Stimulated activated CD8-positive, alpha-beta memory T cell treated with anti-CD3 and anti-CD28 coated beads, Interleukin-4, amount 100 ng/mL, for 4 hours (primary cell): Measurements from ENCODE around the gene PAQR4.
"Not testable (repeated sequence)": the region's sequence is repeated elsewhere in the genome, so short reads cannot be mapped to it uniquely, and the experiment has no call there.

Experiments used
- DNase-seq, 2 donors: peaks; one replicate each; pipeline ENCODE4 v3.0.0-alpha.2; 2020; ENCODE audit warnings: low read depth in 2 of 2, low spot score in 1 of 2

The PAQR4 gene

DNA sequence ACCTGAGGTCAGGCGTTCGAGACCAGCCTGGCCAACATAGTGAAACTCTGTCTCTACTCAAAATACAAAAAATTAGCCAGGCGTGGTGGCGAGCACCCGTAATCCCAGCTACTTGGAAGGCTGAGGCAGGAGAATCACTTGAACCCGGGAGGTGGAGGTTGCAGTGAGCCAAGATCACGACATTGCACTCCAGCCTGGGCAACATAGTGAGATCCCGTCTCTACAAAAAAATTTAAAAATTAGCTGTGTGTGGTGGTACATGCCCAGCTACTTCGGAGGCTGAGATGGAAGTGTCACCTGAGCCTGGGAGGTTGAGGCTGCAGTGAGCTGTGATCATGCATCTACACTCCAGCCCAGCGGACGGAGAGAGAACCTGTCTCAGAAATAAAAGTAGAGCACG lies 25.4 kb upstream of the PAQR4 start:
- DNase-seq = not testable (repeated sequence)

DNA sequence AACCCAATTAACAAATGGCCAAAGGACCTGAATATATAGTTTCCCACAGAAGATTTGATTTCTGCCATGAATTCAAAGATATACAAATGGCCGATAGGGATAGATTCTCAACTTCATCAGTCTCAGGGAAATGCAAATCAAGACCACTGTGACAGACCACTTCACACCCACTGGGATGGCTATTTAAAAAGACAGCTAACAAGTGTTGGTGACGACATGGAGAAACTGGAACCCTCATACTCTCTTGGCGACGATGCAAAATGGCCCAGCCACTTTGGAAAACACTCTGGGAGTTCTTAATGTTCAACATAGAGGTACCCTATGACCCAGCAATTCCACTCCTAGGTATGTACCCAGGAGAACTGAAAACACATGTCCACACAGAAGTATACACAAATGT lies 22.5 kb upstream of the PAQR4 start:
- no peak for DNase-seq

DNA sequence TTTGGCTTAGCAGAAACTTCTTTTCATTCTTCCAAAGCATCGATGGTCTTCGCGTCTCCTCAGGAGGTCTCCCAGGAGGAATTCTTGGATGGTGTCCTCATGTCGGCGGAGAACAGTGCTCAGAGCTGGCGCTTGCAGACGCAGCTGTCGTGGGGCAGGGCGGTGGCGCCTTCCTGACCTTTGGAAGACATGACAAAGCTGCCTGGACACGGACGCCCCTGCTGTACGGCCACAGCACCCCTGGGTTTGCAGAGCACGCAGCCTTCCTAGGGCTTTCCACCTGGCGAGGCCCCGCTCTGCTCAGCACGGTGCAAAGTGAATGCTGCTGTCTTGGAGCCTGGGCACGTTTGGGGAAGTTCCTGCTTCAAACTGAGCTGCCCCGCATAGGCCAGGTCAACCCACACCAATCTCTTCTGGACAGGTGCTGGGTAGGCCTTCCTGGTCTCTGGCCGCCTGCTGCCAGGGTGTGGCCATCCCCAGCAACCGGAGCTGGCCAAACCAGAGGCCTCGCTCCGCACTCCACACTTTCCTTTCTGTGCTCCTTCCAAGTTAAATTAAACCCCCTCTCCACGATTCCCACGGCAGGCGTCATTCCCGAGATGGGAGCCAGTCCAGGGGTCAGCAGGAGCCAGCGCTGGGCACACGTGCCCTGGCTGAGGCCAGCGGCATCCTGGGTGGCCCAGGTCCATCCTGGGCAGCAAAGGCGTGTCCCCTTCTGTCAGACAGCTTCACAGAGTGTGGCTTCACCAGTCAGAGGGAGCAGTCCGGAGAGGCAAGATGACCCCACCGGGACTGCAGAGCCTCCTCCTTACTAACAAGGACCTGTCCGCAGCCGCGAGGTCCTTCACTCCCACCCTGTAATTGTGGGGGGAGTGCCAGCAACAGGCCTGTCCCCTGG lies 20.1 kb upstream of the PAQR4 start:
- DNase-seq = no peak

GRCh38 chr16:2949705-2950352 lies 19.3 kb upstream of the PAQR4 start:
- no peak for DNase-seq

- no peak for DNase-seq
Observed at GRCh38 chr16:2950353-2950724, 18.8 kb upstream of the PAQR4 start.

- no peak for DNase-seq
Observed at GRCh38 chr16:2950773-2951172, 18.4 kb upstream of the PAQR4 start.

GRCh38 chr16:2952679-2953078 lies 16.5 kb upstream of the PAQR4 start:
- no peak for DNase-seq

DNA sequence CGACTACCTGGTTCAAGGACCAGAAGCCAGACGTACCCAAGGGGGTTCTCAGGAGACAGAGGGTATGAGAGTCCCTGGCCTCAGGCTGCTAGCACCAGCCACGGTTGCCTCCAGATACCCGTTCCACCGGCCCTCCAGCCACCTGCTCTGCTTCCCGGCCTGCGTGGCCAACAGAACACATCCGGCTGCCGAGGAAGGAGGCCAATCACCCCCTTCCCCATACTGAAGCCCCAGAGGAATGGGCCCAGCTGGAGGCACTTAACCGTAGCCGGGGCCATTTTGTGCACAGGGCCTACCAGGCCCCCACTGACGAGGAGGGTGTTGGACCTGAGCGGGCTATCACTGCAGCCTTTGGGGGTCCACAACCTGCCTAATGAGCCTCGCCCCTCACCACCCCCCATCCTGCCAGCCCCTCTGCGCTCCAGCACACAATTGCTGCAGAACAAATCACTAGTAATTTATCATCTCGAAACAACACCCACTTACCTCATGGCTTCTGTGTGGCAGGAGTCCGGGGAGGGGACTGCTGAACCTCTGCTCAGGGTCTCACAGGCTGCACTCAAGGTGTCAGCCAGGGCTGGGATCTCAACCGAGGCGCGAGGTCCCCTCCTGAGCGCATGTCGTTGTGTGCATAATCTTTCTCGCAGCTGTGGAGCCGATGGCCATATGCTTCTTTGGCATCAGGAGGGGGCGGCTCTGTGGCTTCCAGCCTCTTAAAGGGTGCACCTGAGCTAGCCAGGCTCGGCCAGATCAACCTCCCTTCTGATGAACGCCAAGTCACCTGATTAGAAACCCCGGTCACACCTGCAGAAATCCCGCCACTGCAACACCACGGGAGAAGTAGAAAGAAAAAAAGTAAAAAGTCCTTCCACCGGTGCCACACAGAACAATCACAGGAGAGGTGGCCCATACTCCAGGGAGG lies 15.2 kb upstream of the PAQR4 start:
- no peak for DNase-seq

GRCh38 chr16:2954656-2955381 lies 14.3 kb upstream of the PAQR4 start:
- DNase-seq = no peak

GRCh38 chr16:2955438-2955778 lies 13.7 kb upstream of the PAQR4 start:
- no peak for DNase-seq

DNA sequence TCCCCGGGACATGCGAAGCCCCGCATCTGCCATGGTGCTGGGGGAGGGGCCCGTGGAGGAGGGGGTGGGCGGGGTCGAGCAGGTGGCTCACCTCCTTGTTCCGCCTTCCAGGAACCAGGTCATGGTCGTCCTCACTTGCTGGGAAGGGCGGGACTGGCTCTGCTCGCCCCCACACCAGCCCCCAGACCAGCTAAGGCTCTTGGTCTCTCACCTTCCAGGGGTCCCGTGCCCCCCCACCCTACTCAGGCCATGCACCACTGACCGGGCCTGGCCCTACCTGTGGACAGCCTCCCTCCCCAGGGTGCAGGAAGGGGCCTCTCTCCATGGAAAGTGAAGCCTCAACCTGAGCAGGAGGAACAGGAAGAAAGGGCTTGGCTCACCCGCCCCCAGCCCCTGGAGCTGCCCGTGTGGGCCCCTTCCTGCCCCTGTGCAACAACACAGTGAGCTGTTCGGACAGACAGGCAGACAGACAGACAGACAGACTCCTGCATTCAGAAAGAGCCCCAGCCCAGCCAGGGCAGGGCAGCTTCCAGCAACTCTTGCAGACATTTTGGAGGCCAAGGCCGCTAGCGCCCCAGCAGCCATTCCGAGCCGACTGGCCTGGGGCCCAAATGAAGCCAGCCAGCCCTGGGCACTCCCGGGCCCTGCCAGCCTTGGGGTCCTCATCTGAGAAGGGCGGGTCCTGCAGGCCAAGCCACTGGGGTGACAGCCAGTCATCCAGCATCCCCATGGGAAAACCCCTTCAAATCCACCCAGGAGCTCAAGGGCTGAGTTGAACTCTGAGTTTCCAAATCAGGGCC lies 13.2 kb upstream of the PAQR4 start:
- DNase-seq = no peak

GRCh38 chr16:2956579-2956956 lies 12.6 kb upstream of the PAQR4 start:
- no peak for DNase-seq

DNA sequence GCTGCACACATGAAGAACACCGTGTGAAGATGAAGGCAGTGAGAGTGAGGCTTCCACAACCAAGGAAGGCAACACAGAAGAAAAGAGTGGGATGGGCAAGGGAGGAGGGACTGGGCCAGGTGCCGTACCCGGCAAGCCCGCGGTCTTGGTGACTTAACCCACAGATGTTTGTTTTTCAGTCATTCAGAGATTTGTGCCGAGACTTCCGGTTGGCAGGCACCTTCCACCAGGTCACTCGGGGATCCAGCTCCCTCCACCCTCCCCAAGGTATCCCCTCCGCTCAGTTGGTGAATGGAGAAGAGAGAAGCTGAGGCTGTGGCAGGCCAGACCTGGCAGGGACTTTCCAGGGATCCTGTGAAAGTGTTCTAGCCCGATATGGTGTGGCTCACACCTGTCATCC lies 9.9 kb upstream of the PAQR4 start:
- DNase-seq = no peak

DNA sequence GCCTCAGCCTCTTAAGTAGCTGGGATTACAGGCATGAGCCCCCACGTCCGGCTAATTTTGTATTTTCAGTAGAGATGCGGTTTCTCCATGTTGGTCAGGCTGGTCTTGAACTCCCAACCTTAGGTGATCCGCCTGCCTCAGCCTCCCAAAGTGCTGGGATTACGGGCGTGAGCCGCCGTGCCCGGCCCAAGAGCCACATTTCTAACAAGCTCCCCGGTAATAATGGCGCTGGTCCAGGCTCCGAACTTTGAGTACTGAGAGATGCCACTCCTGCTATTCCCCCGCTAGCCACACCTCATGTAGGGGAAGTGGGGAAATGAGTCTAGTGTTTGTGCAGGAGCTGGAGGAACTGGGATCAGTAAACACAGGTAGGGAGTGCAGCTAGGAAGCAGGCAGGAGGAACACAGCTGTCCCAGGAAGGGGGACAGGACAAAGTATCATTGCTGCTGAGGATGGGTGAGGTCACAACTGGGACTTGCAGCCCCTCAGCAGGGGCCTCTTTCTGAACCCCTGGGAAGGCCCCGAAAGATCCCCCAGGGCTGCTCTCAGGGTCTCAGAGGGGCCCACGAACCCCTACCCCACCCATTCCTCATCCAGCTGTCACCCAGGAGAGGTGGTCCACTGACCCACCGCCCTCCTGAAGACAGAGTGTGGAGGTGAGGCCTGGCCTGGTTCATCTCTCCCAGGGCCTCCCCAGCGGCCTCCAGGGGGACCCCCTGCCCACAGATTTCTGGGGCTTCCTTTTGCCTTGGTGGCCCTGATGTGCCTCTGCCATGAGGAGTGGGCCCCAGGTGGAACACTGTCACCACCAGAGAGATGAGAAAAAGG lies 8.8 kb upstream of the PAQR4 start:
- DNase-seq = no peak

GRCh38 chr16:2962334-2963073 lies 6.6 kb upstream of the PAQR4 start:
- no peak for DNase-seq

- peak in 1 of 2 donors; percentile 34 for DNase-seq
Observed at GRCh38 chr16:2963074-2963722, 6.0 kb upstream of the PAQR4 start.

DNA sequence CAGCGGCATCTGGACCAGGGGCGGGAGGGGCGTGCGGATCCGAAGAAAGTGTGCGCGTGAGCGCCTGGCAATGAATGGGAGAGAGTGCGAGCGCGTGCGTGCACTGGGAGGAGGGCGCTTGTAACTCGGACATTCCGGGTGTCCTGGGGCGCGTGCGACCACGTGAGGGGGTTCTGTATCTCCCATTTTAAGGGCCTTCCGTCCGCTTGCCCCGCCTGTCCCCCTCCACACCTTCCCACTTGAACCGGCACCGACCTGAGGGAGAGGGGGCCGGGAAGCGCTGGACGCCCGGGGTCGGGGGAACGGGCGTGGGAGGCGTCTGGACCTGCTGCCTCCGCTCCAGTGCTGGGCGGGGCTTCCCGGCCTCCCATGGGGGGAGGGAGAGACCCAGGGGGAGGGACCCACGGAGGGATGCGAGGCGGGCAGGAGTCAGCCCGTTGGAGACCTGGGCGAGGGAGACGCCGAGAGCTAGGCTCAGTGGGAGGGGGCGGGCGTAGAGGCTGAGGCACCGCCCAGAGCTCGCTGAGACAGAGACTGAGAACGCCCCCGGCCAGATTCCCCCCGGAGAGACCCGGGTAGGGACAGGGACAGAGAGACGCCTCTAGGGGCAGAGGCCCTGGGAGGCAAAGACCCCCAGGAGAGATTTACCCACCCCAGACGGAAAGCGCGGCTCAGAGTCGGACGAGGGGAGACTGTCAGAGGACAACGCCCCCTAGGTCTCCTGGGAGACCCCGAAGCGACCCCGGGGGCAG lies 5.2 kb upstream of the PAQR4 start, which contains the start of gene KREMEN2:
Gene KREMEN2, plus strand, starts transcription at position 553 of the 752 bp plus-strand sequence. CDS start 246 bp downstream, outside the sequence.
- peak in 1 of 2 donors; percentile 26 for DNase-seq
